H9 (cell line): ENCODE measurements around the gene CD2AP. TPM values are rescaled to one million over a fixed set of nuclear protein-coding genes. Genes with fewer than 3 reads are reported as not detected.

ENCODE experiments used
- DNase-seq: peaks from one replicate; pipeline ENCODE4 v3.0.0-alpha.2; 2017
- H2AFZ ChIP-seq: one replicate; pipeline ENCODE4 v1.6.1; 2013; ENCODE audit warnings: mild to moderate bottlenecking, low read length, control low read depth, moderate library complexity
- H2AK5ac ChIP-seq: 2 replicates; pipeline ENCODE4 v1.6.1; 2013; ENCODE audit warnings: low read length, control low read depth, mixed read lengths; ENCODE audit not compliant: insufficient read length
- H2BK120ac ChIP-seq: one replicate; pipeline ENCODE4 v1.6.1; 2013; ENCODE audit warnings: low read depth, mild to moderate bottlenecking, low read length, control low read depth, inconsistent platforms; ENCODE audit not compliant: poor library complexity, severe bottlenecking
- H2BK12ac ChIP-seq: 2 replicates; pipeline ENCODE4 v1.6.1; 2013; ENCODE audit warnings: low read length, control low read depth, mixed read lengths, low read depth; ENCODE audit not compliant: insufficient read length
- H2BK15ac ChIP-seq: 2 replicates; pipeline ENCODE4 v1.6.1; 2013; ENCODE audit warnings: low read depth, low read length, control low read depth
- H2BK20ac ChIP-seq: one replicate; pipeline ENCODE4 v1.6.1; 2013; ENCODE audit warnings: low read depth, mild to moderate bottlenecking, low read length, control low read depth, inconsistent platforms; ENCODE audit not compliant: poor library complexity, severe bottlenecking
- H2BK5ac ChIP-seq: 2 replicates; pipeline ENCODE4 v1.6.1; 2013; ENCODE audit warnings: low read length, control low read depth, mixed read lengths; ENCODE audit not compliant: insufficient read length
- H3K14ac ChIP-seq: 2 replicates; pipeline ENCODE4 v1.6.1; 2013; ENCODE audit warnings: low read length, control low read depth; ENCODE audit not compliant: insufficient read depth
- H3K18ac ChIP-seq: 2 replicates; pipeline ENCODE4 v1.6.1; 2013; ENCODE audit warnings: low read depth, mild to moderate bottlenecking, mixed read lengths, low read length, control low read depth; ENCODE audit not compliant: insufficient read length
- H3K23ac ChIP-seq: 2 replicates; pipeline ENCODE4 v1.6.1; 2013; ENCODE audit warnings: low read length, control low read depth, mixed read lengths, low read depth; ENCODE audit not compliant: insufficient read length
- H3K23me2 ChIP-seq: 2 replicates; pipeline ENCODE4 v1.6.1; 2013; ENCODE audit warnings: low read depth, mild to moderate bottlenecking, mixed read lengths, low read length, control low read depth; ENCODE audit not compliant: insufficient read length, poor library complexity, severe bottlenecking
- H3K27ac ChIP-seq: 2 replicates; pipeline ENCODE4 v1.5.1; 2013; ENCODE audit warnings: low read length, control low read depth, mixed read lengths, low read depth; ENCODE audit not compliant: insufficient read length
- H3K27me3 ChIP-seq: 2 replicates; pipeline ENCODE4 v1.6.1; 2013; ENCODE audit warnings: low read length, control low read depth, inconsistent platforms; ENCODE audit not compliant: insufficient read depth
- H3K4ac ChIP-seq: 2 replicates; pipeline ENCODE4 v1.6.1; 2013; ENCODE audit warnings: low read depth, mild to moderate bottlenecking, control low read depth, inconsistent platforms, low read length, moderate library complexity
- H3K4me1 ChIP-seq: 2 replicates; pipeline ENCODE4 v1.6.1; 2013; ENCODE audit warnings: low read length, control low read depth, inconsistent platforms; ENCODE audit not compliant: insufficient read depth
- H3K4me2 ChIP-seq: 2 replicates; pipeline ENCODE4 v1.6.1; 2013; ENCODE audit warnings: low read length, control low read depth, mixed read lengths; ENCODE audit not compliant: insufficient read length, insufficient read depth
- H3K56ac ChIP-seq: 2 replicates; pipeline ENCODE4 v1.6.1; 2013; ENCODE audit warnings: low read depth, mild to moderate bottlenecking, mixed read lengths, low read length, control low read depth; ENCODE audit not compliant: insufficient read length
- H3K79me1 ChIP-seq: 2 replicates; pipeline ENCODE4 v1.6.1; 2013; ENCODE audit warnings: low read depth, mild to moderate bottlenecking, moderate library complexity, low read length, control low read depth, inconsistent platforms; ENCODE audit not compliant: insufficient read depth, poor library complexity, severe bottlenecking
- H3K79me2 ChIP-seq: 2 replicates; pipeline ENCODE4 v1.6.1; 2013; ENCODE audit warnings: low read length, control low read depth, inconsistent platforms; ENCODE audit not compliant: insufficient read depth
- H3K9ac ChIP-seq: 2 replicates; pipeline ENCODE4 v1.6.1; 2013; ENCODE audit warnings: low read length, control low read depth, mixed read lengths; ENCODE audit not compliant: insufficient read length; ENCODE audit errors: extremely low read depth
- H3K9me3 ChIP-seq: one replicate; pipeline ENCODE4 v1.6.1; 2013; ENCODE audit warnings: low read depth, low read length, inconsistent platforms; ENCODE audit not compliant: control insufficient read depth
- H3T11ph ChIP-seq: one replicate; pipeline ENCODE4 v1.6.1; 2013; ENCODE audit warnings: mild to moderate bottlenecking, low read length, control low read depth, inconsistent platforms
- H4K20me1 ChIP-seq: one replicate; pipeline ENCODE4 v1.6.1; 2013; ENCODE audit not compliant: control insufficient read depth, insufficient read length, insufficient read depth
- H4K5ac ChIP-seq: 2 replicates; pipeline ENCODE4 v1.6.1; 2013; ENCODE audit warnings: low read depth, mild to moderate bottlenecking, mixed read lengths, low read length, control low read depth; ENCODE audit not compliant: insufficient read length
- H4K8ac ChIP-seq: replicated peaks from 2 replicates; pipeline ENCODE4 v1.6.1; 2013; ENCODE audit warnings: low read length, control low read depth, mixed read lengths, low read depth; ENCODE audit not compliant: insufficient read length
- H4K91ac ChIP-seq: 2 replicates; pipeline ENCODE4 v1.6.1; 2013; ENCODE audit warnings: low read depth, mild to moderate bottlenecking, moderate library complexity, mixed read lengths, low read length, control low read depth; ENCODE audit not compliant: insufficient read length
- H3K27ac Mint-ChIP-seq, 3 experiments: 2 replicates in 2 of 3; 3 replicates in 1 of 3; pipeline ENCODE4 v1.8.0; 2020 to 2021; ENCODE audit warnings: mixed read lengths in 3 of 3, mild to moderate bottlenecking in 1 of 3, moderate library complexity in 1 of 3
- H3K27me3 Mint-ChIP-seq: 2 replicates; pipeline ENCODE4 v1.8.0; 2021; ENCODE audit warnings: low read depth, mild to moderate bottlenecking, moderate library complexity, mixed read lengths
- H3K36me3 Mint-ChIP-seq, 3 experiments: 2 replicates in 2 of 3; 3 replicates in 1 of 3; pipeline ENCODE4 v1.8.0; 2020 to 2021; ENCODE audit warnings: low read depth in 3 of 3, mixed read lengths in 3 of 3; ENCODE audit not compliant: insufficient read depth in 1 of 3
- H3K4me1 Mint-ChIP-seq, 2 experiments: 2 replicates each; pipeline ENCODE4 v1.8.0; 2020; ENCODE audit warnings: mixed read lengths in 2 of 2
- H3K4me3 Mint-ChIP-seq, 2 experiments: 2 replicates in 1 of 2; 3 replicates in 1 of 2; pipeline ENCODE4 v1.8.0; 2020 to 2021; ENCODE audit warnings: mild to moderate bottlenecking in 2 of 2, mixed read lengths in 2 of 2, moderate library complexity in 1 of 2
- H3K9me3 Mint-ChIP-seq, 2 experiments: 2 replicates in 1 of 2; 3 replicates in 1 of 2; pipeline ENCODE4 v1.8.0; 2020; ENCODE audit warnings: mild to moderate bottlenecking in 2 of 2, mixed read lengths in 2 of 2, moderate library complexity in 1 of 2
- CTCF ChIP-seq: fragments of 200-600 bp; sonication (generic); conservative IDR thresholded peaks from 3 replicates; pipeline ENCODE4 v1.8.0; 2021; ENCODE audit warnings: antibody characterized with exemption, mild to moderate bottlenecking
- whole genome bisulfite sequencing: extraction: QIAGEN DNeasy Blood & Tissue Kit; methylation state at CpG from one replicate; pipeline ENCODE4 v1.1.7; 2013; ENCODE audit warnings: missing lambda C conversion rate, low lambda C conversion rate, mixed read lengths; ENCODE audit not compliant: insufficient read length; ENCODE audit errors: extremely low coverage; 5-methylcytosine and 5-hydroxymethylcytosine counted together
- total RNA-seq: library from RNA; stranded (reverse); gene quantifications from 2 replicates; pipeline ENCODE4 v1.2.1, GENCODE V29; 2021

The CD2AP gene
- total RNA-seq, 1 experiment from 2014 or later = 50.1 TPM

- Histone ChIP-seq H3K27me3 (no peaks in the 10 kb centered on the region), H2AFZ (no peak overlapping the region), H3K9me3 (no peaks in the 10 kb centered on the region), H3K23ac (no peak overlapping the region), H3K18ac (no peak overlapping the region), H3K79me2 (peaks cover 2% of the 10 kb centered on the region; the same call in 1 of the 2 replicates), H3K4ac (no peak overlapping the region), H2BK12ac (no peak overlapping the region), H4K8ac (no peak overlapping the region), H4K5ac (no peak overlapping the region), H2BK5ac (no peak overlapping the region), H3K9ac (no peak overlapping the region), H3K4me2 (no peak overlapping the region), H2BK20ac (no peak overlapping the region), H2BK15ac (no peak overlapping the region), H3K23me2 (no peaks in the 10 kb centered on the region), H3K27ac (no peak overlapping the region), H3T11ph (no peak overlapping the region), H3K79me1 (peaks cover 2% of the 10 kb centered on the region), H3K14ac (no peak overlapping the region), H4K91ac (no peak overlapping the region), H3K56ac (no peak overlapping the region), H4K20me1 (no peaks in the 10 kb centered on the region), H2AK5ac (no peak overlapping the region), H3K4me1 (no peaks in the 10 kb centered on the region), H2BK120ac (no peak overlapping the region)
- Mint-ChIP-seq H3K27ac (no peak overlapping the region), H3K4me1 (peaks cover 1 to 2% of the 10 kb centered on the region in 2 experiments; a peak in 1 of 4 replicates), H3K36me3 (peaks cover 63 to 67% (median 66%) of the 10 kb centered on the region in 3 experiments), H3K4me3 (no peak overlapping the region), H3K27me3 (no peaks in the 10 kb centered on the region), H3K9me3 (peaks cover 13 to 20% of the 10 kb centered on the region in 2 experiments)
- WGBS = no CpG with 5 or more reads among the region's 1 CpG
- DNase-seq = no peak
- no peak for TF ChIP-seq CTCF
Measured at GRCh38 chr6:47509937-47510336, 32.3 kb downstream of the CD2AP start.
